GM23248 (cell line): Measurements from ENCODE around the gene ZNF133.

Experiments
- EZH2 ChIP-seq: fragments of 200-600 bp; sonication (generic); IDR thresholded peaks from 2 replicates; pipeline ENCODE4 v1.6.1; 2018; ENCODE audit warnings: antibody characterized with exemption, mild to moderate bottlenecking; ENCODE audit not compliant: insufficient read depth, poor library complexity, severe bottlenecking
- EZH2phosphoT487 ChIP-seq: fragments of 200-600 bp; sonication (generic); IDR thresholded peaks from 2 replicates; pipeline ENCODE4 v1.6.1; 2018; ENCODE audit warnings: antibody characterized with exemption, moderate library complexity, mild to moderate bottlenecking, low read depth; ENCODE audit not compliant: insufficient read depth

DNA sequence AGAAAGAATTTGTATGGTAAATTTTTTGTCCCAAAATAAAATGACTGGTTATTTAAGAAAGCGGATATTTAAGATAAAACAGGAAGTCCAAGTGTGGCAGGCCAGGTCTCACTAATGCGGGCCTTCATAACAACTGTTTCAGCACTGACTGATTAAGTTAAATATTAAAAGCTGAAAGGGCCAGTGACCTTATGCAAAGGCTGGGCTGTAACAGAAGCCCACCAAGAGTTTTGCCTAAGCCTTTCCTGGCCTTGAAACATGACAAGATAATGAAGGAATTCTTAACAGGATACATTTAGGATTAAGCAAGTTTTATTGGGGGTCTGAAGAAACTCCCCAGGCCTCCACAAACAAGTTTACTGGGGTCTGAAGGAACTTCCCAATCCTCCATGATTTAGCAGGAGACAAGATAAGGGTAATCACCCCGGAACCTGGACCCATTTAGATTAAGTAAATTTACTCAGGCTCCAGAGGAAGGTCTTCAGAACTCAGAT is 36.3 kb downstream of the ZNF133 start:
- TF ChIP-seq EZH2 (no peak), EZH2phosphoT487 (no peak)
